Neural cell (in vitro differentiated cells): ENCODE measurements around the gene UBE2D1. TPM values are rescaled to one million over a fixed set of nuclear protein-coding genes. Genes with fewer than 3 reads are reported as not detected.

Experiments used
- H2AFZ ChIP-seq: fragments of 200-600, 300-800 bp; sonication (generic), shearing (Covaris generic); 2 replicates; pipeline ENCODE4 v1.6.0; 2014; ENCODE audit warnings: low read depth, mild to moderate bottlenecking, antibody characterized with exemption, low read length, moderate library complexity
- H3F3A ChIP-seq: fragments of 200-600 bp; shearing (Covaris generic); 2 replicates; pipeline ENCODE4 v1.6.1; 2016; ENCODE audit warnings: mild to moderate bottlenecking, moderate library complexity, mixed read lengths, antibody characterized with exemption, low read length; ENCODE audit not compliant: insufficient read depth, poor library complexity, severe bottlenecking
- H3K27ac ChIP-seq: fragments of 200-600, 300-800 bp; sonication (generic), shearing (Covaris generic); 2 replicates; pipeline ENCODE4 v1.5.1; 2014; ENCODE audit warnings: mild to moderate bottlenecking, low read length, moderate library complexity
- H3K27me3 ChIP-seq: fragments of 300-800, 200-600 bp; sonication (generic), shearing (Covaris generic); 2 replicates; pipeline ENCODE4 v1.6.0; 2014; ENCODE audit warnings: mild to moderate bottlenecking, low read depth, low read length, moderate library complexity; ENCODE audit not compliant: insufficient read depth
- H3K36me3 ChIP-seq: fragments of 300-800, 200-600 bp; sonication (generic), shearing (Covaris generic); 2 replicates; pipeline ENCODE4 v1.5.1; 2014; ENCODE audit warnings: mild to moderate bottlenecking, antibody characterized with exemption, low read length, moderate library complexity; ENCODE audit not compliant: insufficient read depth
- H3K4me2 ChIP-seq: fragments of 300-800, 200-600 bp; sonication (generic), shearing (Covaris generic); 2 replicates; pipeline ENCODE4 v1.6.0; 2014; ENCODE audit warnings: mild to moderate bottlenecking, low read length
- H3K4me3 ChIP-seq: fragments of 300-800, 200-600 bp; sonication (generic), shearing (Covaris generic); 2 replicates; pipeline ENCODE4 v1.5.1; 2014; ENCODE audit warnings: mild to moderate bottlenecking, low read length, moderate library complexity
- H3K79me2 ChIP-seq: fragments of 200-600 bp; shearing (Covaris generic); replicated peaks from 2 replicates; pipeline ENCODE4 v1.6.0; 2014; ENCODE audit warnings: mild to moderate bottlenecking, low read length, moderate library complexity; ENCODE audit not compliant: insufficient read depth
- H3K9ac ChIP-seq: fragments of 300-800, 200-600 bp; sonication (generic), shearing (Covaris generic); 2 replicates; pipeline ENCODE4 v1.6.1; 2016; ENCODE audit warnings: mild to moderate bottlenecking, low read length, mixed read lengths
- H3K9me2 ChIP-seq: fragments of 200-600 bp; shearing (Covaris generic); 2 replicates; pipeline ENCODE4 v1.6.1; 2016; ENCODE audit warnings: mild to moderate bottlenecking, low read length, mixed read lengths; ENCODE audit not compliant: insufficient read depth
- H3K9me3 ChIP-seq: fragments of 200-600, 300-800 bp; sonication (generic), shearing (Covaris generic); 2 replicates; pipeline ENCODE4 v1.6.1; 2016; ENCODE audit warnings: mild to moderate bottlenecking, mixed run types, low read length, moderate library complexity, mixed read lengths
- H4K20me1 ChIP-seq: fragments of 200-600 bp; shearing (Covaris generic); 2 replicates; pipeline ENCODE4 v1.6.1; 2016; ENCODE audit warnings: mild to moderate bottlenecking, mixed run types; ENCODE audit not compliant: insufficient read depth
- CTCF ChIP-seq: fragments of 450-650 bp; IDR thresholded peaks from 2 replicates; pipeline ENCODE4 v1.5.1; 2014; ENCODE audit warnings: antibody characterized with exemption, mild to moderate bottlenecking, moderate library complexity; ENCODE audit not compliant: poor library complexity, severe bottlenecking
- EP300 ChIP-seq: fragments of 450-650 bp; conservative IDR thresholded peaks from 2 replicates; pipeline ENCODE4 v1.6.1; 2014; ENCODE audit warnings: antibody characterized with exemption, mild to moderate bottlenecking, moderate library complexity; ENCODE audit not compliant: poor library complexity, severe bottlenecking
- EZH2 ChIP-seq: fragments of 200-600, 300-800 bp; shearing (Covaris generic), sonication (generic); IDR thresholded peaks from 2 replicates; pipeline ENCODE4 v1.6.1; 2014; ENCODE audit warnings: antibody characterized with exemption, low read length, borderline replicate concordance, mild to moderate bottlenecking; ENCODE audit not compliant: insufficient read depth, poor library complexity, severe bottlenecking
- MXI1 ChIP-seq: fragments of 450-650 bp; conservative IDR thresholded peaks from 2 replicates; pipeline ENCODE4 v1.6.1; 2014; ENCODE audit warnings: antibody characterized with exemption, mild to moderate bottlenecking; ENCODE audit not compliant: poor library complexity, severe bottlenecking
- POLR2AphosphoS5 ChIP-seq: IDR thresholded peaks from 2 replicates; pipeline ENCODE4 v1.6.1; 2012
- RAD21 ChIP-seq: fragments of 450-650 bp; conservative IDR thresholded peaks from 2 replicates; pipeline ENCODE4 v1.6.1; 2014; ENCODE audit warnings: antibody characterized with exemption, mild to moderate bottlenecking, moderate library complexity
- REST ChIP-seq: IDR thresholded peaks from 2 replicates; pipeline ENCODE4 v1.6.1; 2012; ENCODE audit warnings: borderline replicate concordance
- SMC3 ChIP-seq: fragments of 450-650 bp; conservative IDR thresholded peaks from 2 replicates; pipeline ENCODE4 v1.6.1; 2014; ENCODE audit warnings: antibody characterized with exemption, mild to moderate bottlenecking, moderate library complexity; ENCODE audit not compliant: poor library complexity
- TAF1 ChIP-seq: IDR thresholded peaks from 2 replicates; pipeline ENCODE4 v1.6.1; 2012; ENCODE audit warnings: low read depth
- polyA plus RNA-seq: library from polyadenylated mRNA; depleted of rRNA; stranded (reverse); fragments of >200 nt; gene quantifications from 2 replicates; pipeline ENCODE4 v1.2.3, GENCODE V29; 2014

The UBE2D1 gene
- polyA plus RNA-seq, 1 donor from 2014 or later = 89.8 TPM

- Histone ChIP-seq H3K27ac (peak overlapping the region; percentile 71), H3K9me3 (no peaks in the 10 kb centered on the region), H3F3A (no peaks in the 10 kb centered on the region), H3K36me3 (no peaks in the 10 kb centered on the region), H3K79me2 (peaks cover 42% of the 10 kb centered on the region), H3K4me2 (peak overlapping the region; percentile 92), H3K9ac (peak overlapping the region; percentile 88), H3K4me3 (peak overlapping the region; percentile 88), H4K20me1 (no peaks in the 10 kb centered on the region), H2AFZ (peak overlapping the region; percentile 84), H3K9me2 (no peaks in the 10 kb centered on the region), H3K27me3 (no peaks in the 10 kb centered on the region)
- TF ChIP-seq REST (no peak), RAD21 (no peak), POLR2AphosphoS5 (peak; percentile 7), SMC3 (no peak), TAF1 (no peak)
Observed at GRCh38 chr10:58335306-58336005, 650 bp downstream of the UBE2D1 start.

GRCh38 chr10:58336242-58336641, 1.4 kb downstream of the UBE2D1 start:
- H4K20me1 ChIP-seq = no peaks in the 10 kb centered on the region
- H3K4me2 ChIP-seq = peak overlapping the region; percentile 92
- H3K79me2 ChIP-seq = peaks cover 50% of the 10 kb centered on the region
- no peaks in the 10 kb centered on the region for H3K27me3 ChIP-seq
- TF ChIP-seq TAF1 (no peak), EZH2 (no peak), EP300 (no peak), SMC3 (no peak), POLR2AphosphoS5 (no peak), RAD21 (no peak)
- H3F3A ChIP-seq = no peaks in the 10 kb centered on the region
- peak overlapping the region; percentile 88 for H3K4me3 ChIP-seq
- H3K9me3 ChIP-seq = no peaks in the 10 kb centered on the region
- H3K9ac ChIP-seq = peak overlapping the region; percentile 88
- no peaks in the 10 kb centered on the region for H3K9me2 ChIP-seq
- no peak overlapping the region for H2AFZ ChIP-seq
- H3K36me3 ChIP-seq = no peaks in the 10 kb centered on the region
- no peak overlapping the region for H3K27ac ChIP-seq

- Histone ChIP-seq H3K79me2 (peaks cover 73% of the 10 kb centered on the region), H3F3A (no peaks in the 10 kb centered on the region), H3K9ac (no peak overlapping the region), H3K4me3 (no peak overlapping the region), H3K27me3 (no peaks in the 10 kb centered on the region), H3K36me3 (no peaks in the 10 kb centered on the region), H2AFZ (no peak overlapping the region), H3K27ac (no peak overlapping the region), H3K4me2 (no peak overlapping the region), H4K20me1 (no peaks in the 10 kb centered on the region), H3K9me2 (no peaks in the 10 kb centered on the region), H3K9me3 (no peaks in the 10 kb centered on the region)
- TF ChIP-seq REST (no peak), EZH2 (no peak), MXI1 (no peak), CTCF (no peak), SMC3 (no peak), EP300 (no peak), RAD21 (no peak), TAF1 (no peak), POLR2AphosphoS5 (no peak)
Observed at GRCh38 chr10:58341422-58341821, 6.6 kb downstream of the UBE2D1 start.
